OCI-LY7 (cell line): ENCODE measurements around the gene ZNF519.

Source experiments
- EZH2phosphoT487 ChIP-seq: fragments of 200-600 bp; sonication (generic); IDR thresholded peaks from 2 replicates; pipeline ENCODE4 v1.6.1; 2018; ENCODE audit warnings: low read depth, borderline replicate concordance, mild to moderate bottlenecking, mixed run types, antibody characterized with exemption, low read length, moderate library complexity, mixed read lengths
- TF ChIP-seq, protein P1 (sequence below): fragments of 200-600 bp; sonication (generic); conservative IDR thresholded peaks from 2 replicates; pipeline ENCODE4 v1.5.1; 2014; ENCODE audit warnings: mild to moderate bottlenecking, antibody characterized with exemption, low read length, moderate library complexity, mixed read lengths

- TF ChIP-seq, protein P1, sequence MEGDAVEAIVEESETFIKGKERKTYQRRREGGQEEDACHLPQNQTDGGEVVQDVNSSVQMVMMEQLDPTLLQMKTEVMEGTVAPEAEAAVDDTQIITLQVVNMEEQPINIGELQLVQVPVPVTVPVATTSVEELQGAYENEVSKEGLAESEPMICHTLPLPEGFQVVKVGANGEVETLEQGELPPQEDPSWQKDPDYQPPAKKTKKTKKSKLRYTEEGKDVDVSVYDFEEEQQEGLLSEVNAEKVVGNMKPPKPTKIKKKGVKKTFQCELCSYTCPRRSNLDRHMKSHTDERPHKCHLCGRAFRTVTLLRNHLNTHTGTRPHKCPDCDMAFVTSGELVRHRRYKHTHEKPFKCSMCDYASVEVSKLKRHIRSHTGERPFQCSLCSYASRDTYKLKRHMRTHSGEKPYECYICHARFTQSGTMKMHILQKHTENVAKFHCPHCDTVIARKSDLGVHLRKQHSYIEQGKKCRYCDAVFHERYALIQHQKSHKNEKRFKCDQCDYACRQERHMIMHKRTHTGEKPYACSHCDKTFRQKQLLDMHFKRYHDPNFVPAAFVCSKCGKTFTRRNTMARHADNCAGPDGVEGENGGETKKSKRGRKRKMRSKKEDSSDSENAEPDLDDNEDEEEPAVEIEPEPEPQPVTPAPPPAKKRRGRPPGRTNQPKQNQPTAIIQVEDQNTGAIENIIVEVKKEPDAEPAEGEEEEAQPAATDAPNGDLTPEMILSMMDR, result no peak
- TF ChIP-seq EZH2phosphoT487, result no peak
Measured at GRCh38 chr18:14097761-14098160, 34.5 kb downstream of the ZNF519 start.
